Measurements from ENCODE around the gene KLHL36. TPM values are rescaled to one million over a fixed set of nuclear protein-coding genes. Genes with fewer than 3 reads are reported as not detected.

KLHL36 gene
- total RNA-seq, 6 donors from 2014 or later: 44.1 to 92.2 (median 54.2) TPM

GRCh38 chr16:84710686-84711085 lies 62.4 kb downstream of the KLHL36 start:
- 91 to 92% methylated on average over 11 of the region's 11 CpGs for WGBS, 2 donors
- Histone ChIP-seq H3K4me3 (no peak overlapping the region), H3K4me1 (peaks cover 13 to 39% (median 17%) of the 10 kb centered on the region in 4 donors), H3K27ac (no peak overlapping the region), H3K27me3 (no peaks in the 10 kb centered on the region), H3K36me3 (no peaks in the 10 kb centered on the region), H3K9me3 (no peaks in the 10 kb centered on the region)
- ATAC-seq (ENCODE audit: low FRiP score in 2 of 2): no peak
- no peak for DNase-seq
- no peak for TF ChIP-seq POLR2AphosphoS5 (IDR thresholded peaks at IDR 0.05)
- no peak for TF ChIP-seq POLR2A (IDR thresholded peaks at IDR 0.05)
- no peak for TF ChIP-seq CTCF (IDR thresholded peaks at IDR 0.05)
- TF ChIP-seq EP300 (IDR thresholded peaks at IDR 0.05): no peak

Other genes starting within 250 kb of the KLHL36 start
- 10 to 100 TPM in 5 of 6 donors, 1 to 10 TPM in 1; 8.5 to 32.8 (median 12.2) TPM for gene MEAK7, start 143.9 kb upstream of the KLHL36 start, total RNA-seq
- gene COTL1, start 30.4 kb upstream of the KLHL36 start, total RNA-seq: 100 to 1,000 TPM in 2 of 6 donors, 10 to 100 TPM in 4; 31.6 to 256 (median 75.6) TPM
- 10 to 100 TPM; 40.9 to 64.7 (median 51.5) TPM for gene USP10, start 51.5 kb downstream of the KLHL36 start, total RNA-seq
- 100 to 1,000 TPM in 1 of 6 donors, 10 to 100 TPM in 5; 30.2 to 109 (median 80.8) TPM for gene CRISPLD2, start 171.5 kb downstream of the KLHL36 start, total RNA-seq

Data from upper lobe of left lung (tissue), 6 donors.